ENCODE measurements around the gene RFX3. TPM values are rescaled to one million over a fixed set of nuclear protein-coding genes. Genes with fewer than 3 reads are reported as not detected.

Gene RFX3
- total RNA-seq, 1 experiment from 2014 or later = 5.7 TPM

DNA sequence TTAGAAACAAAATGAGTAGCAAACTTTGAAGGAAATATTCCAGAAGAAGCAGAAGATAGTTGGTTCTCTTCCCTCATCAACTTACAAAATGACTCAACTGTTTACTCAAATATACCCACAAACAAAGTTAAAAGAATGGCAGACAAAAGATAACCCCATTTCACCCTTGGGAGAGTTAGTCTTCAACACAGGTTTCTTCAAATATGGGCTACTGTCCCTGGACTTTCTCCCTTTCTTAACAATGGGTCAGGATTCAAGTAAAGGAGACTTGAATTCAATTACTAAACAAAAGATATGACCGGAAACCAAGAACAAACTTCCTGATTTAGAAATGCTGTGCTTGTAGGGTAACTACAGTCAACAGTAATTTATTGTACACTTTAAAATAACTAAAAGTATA lies 14.2 kb downstream of the RFX3 start:
- no peak for ATAC-seq
- no TSS peak for BruUV-seq (replicated peaks)
- POLR2A ChIA-PET = no interaction called here
- Histone ChIP-seq H3K4me1 (ENCODE audit: control insufficient read depth, insufficient read depth, low read length) (peaks cover 4% of the 10 kb centered on the region; the same call in 1 of the 2 replicates), H3K27me3 (ENCODE audit: control insufficient read depth, insufficient read depth, low read length) (no peaks in the 10 kb centered on the region), H3K9me3 (ENCODE audit: control insufficient read depth, insufficient read depth, low read depth, low read length) (no peaks in the 10 kb centered on the region), H3K4me3 (ENCODE audit: low read depth in 2 of 2, low read length in 2 of 2) (no peak overlapping the region), H3K27ac (ENCODE audit: low read length) (no peak overlapping the region), H3K36me3 (ENCODE audit: control insufficient read depth, insufficient read depth, low read length) (no peaks in the 10 kb centered on the region)
- CTCF ChIA-PET = no interaction called here
- intact Hi-C loops (cut with micrococcal nuclease; ENCODE audit: unreplicated experiment) (no loop called here), in situ Hi-C loops (cut with HindIII; ENCODE audit: low pct_unique_long_range_greater_than_20kb, low sequenced_read_pairs) (no loop called here)
- no peak for DNase-seq (ENCODE audit: low read depth, low spot score)
- TF ChIP-seq, protein P1, sequence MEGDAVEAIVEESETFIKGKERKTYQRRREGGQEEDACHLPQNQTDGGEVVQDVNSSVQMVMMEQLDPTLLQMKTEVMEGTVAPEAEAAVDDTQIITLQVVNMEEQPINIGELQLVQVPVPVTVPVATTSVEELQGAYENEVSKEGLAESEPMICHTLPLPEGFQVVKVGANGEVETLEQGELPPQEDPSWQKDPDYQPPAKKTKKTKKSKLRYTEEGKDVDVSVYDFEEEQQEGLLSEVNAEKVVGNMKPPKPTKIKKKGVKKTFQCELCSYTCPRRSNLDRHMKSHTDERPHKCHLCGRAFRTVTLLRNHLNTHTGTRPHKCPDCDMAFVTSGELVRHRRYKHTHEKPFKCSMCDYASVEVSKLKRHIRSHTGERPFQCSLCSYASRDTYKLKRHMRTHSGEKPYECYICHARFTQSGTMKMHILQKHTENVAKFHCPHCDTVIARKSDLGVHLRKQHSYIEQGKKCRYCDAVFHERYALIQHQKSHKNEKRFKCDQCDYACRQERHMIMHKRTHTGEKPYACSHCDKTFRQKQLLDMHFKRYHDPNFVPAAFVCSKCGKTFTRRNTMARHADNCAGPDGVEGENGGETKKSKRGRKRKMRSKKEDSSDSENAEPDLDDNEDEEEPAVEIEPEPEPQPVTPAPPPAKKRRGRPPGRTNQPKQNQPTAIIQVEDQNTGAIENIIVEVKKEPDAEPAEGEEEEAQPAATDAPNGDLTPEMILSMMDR (IDR thresholded peaks at IDR 0.05) = no peak
- TF ChIP-seq, protein P2, sequence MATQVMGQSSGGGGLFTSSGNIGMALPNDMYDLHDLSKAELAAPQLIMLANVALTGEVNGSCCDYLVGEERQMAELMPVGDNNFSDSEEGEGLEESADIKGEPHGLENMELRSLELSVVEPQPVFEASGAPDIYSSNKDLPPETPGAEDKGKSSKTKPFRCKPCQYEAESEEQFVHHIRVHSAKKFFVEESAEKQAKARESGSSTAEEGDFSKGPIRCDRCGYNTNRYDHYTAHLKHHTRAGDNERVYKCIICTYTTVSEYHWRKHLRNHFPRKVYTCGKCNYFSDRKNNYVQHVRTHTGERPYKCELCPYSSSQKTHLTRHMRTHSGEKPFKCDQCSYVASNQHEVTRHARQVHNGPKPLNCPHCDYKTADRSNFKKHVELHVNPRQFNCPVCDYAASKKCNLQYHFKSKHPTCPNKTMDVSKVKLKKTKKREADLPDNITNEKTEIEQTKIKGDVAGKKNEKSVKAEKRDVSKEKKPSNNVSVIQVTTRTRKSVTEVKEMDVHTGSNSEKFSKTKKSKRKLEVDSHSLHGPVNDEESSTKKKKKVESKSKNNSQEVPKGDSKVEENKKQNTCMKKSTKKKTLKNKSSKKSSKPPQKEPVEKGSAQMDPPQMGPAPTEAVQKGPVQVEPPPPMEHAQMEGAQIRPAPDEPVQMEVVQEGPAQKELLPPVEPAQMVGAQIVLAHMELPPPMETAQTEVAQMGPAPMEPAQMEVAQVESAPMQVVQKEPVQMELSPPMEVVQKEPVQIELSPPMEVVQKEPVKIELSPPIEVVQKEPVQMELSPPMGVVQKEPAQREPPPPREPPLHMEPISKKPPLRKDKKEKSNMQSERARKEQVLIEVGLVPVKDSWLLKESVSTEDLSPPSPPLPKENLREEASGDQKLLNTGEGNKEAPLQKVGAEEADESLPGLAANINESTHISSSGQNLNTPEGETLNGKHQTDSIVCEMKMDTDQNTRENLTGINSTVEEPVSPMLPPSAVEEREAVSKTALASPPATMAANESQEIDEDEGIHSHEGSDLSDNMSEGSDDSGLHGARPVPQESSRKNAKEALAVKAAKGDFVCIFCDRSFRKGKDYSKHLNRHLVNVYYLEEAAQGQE (IDR thresholded peaks at IDR 0.05; ENCODE audit: insufficient read depth in 1 of 2, low read depth in 2 of 2, low read length in 1 of 2) = no peak
- TF ChIP-seq TCF7L2 (IDR thresholded peaks at IDR 0.05; ENCODE audit: low read depth, low read length) (no peak), POLR2AphosphoS5 (IDR thresholded peaks at IDR 0.05; ENCODE audit: low read depth, low read length) (no peak), SIN3A (IDR thresholded peaks at IDR 0.05; ENCODE audit: borderline replicate concordance, insufficient read depth, low read depth, low read length) (no peak)

GRCh38 chr9:3510796-3511195 lies 15.0 kb downstream of the RFX3 start:
- Histone ChIP-seq H3K27me3 (ENCODE audit: control insufficient read depth, insufficient read depth, low read length) (no peaks in the 10 kb centered on the region), H3K36me3 (ENCODE audit: control insufficient read depth, insufficient read depth, low read length) (no peaks in the 10 kb centered on the region), H3K9me3 (ENCODE audit: control insufficient read depth, insufficient read depth, low read depth, low read length) (no peaks in the 10 kb centered on the region), H3K4me3 (ENCODE audit: low read depth in 2 of 2, low read length in 2 of 2) (no peak overlapping the region), H3K4me1 (ENCODE audit: control insufficient read depth, insufficient read depth, low read length) (peaks cover 4% of the 10 kb centered on the region; the same call in 1 of the 2 replicates), H3K27ac (ENCODE audit: low read length) (no peak overlapping the region)
- no TSS peak for BruUV-seq (replicated peaks)
- DNase-seq (ENCODE audit: low read depth, low spot score) (no peak), ATAC-seq (no peak)
- no peak for TF ChIP-seq SIN3A (IDR thresholded peaks at IDR 0.05; ENCODE audit: borderline replicate concordance, insufficient read depth, low read depth, low read length)
- TF ChIP-seq, protein P2 (IDR thresholded peaks at IDR 0.05; ENCODE audit: insufficient read depth in 1 of 2, low read depth in 2 of 2, low read length in 1 of 2) = no peak
- no peak for TF ChIP-seq POLR2AphosphoS5 (IDR thresholded peaks at IDR 0.05; ENCODE audit: low read depth, low read length)
- in situ Hi-C loops (cut with HindIII; ENCODE audit: low pct_unique_long_range_greater_than_20kb, low sequenced_read_pairs) (no loop called here), intact Hi-C loops (cut with micrococcal nuclease; ENCODE audit: unreplicated experiment) (no loop called here)
- ChIA-PET POLR2A (no interaction called here), CTCF (no interaction called here)

All from Panc1 (cell line).